ENCODE results near the gene PLCL2.

GRCh38 chr3:17077606-17078005, 192.9 kb downstream of the PLCL2 start:
- TF ChIP-seq CTCF (IDR thresholded peaks at IDR 0.05) (no peak), POLR2A (IDR thresholded peaks at IDR 0.05) (no peak), EP300 (IDR thresholded peaks at IDR 0.05) (no peak)

All from ovary (tissue), 3 donors.